Measurements from ENCODE around the gene SH3TC1.

SH3TC1 gene

GRCh38 chr4:8210616-8211015 is 11.5 kb downstream of the SH3TC1 start:
- H3K36me3 ChIP-seq (ENCODE audit: control insufficient read depth, insufficient read depth, low read length): no peaks in the 10 kb centered on the region
- H3K4me1 ChIP-seq (ENCODE audit: control insufficient read depth, insufficient read depth, low read length): peaks cover 12% of the 10 kb centered on the region
- H3K27ac ChIP-seq (ENCODE audit: low read depth, low read length): no peak overlapping the region
- H3K9me3 ChIP-seq (ENCODE audit: control insufficient read depth, insufficient read depth, low read depth, low read length): no peaks in the 10 kb centered on the region
- no peak overlapping the region for H3K9ac ChIP-seq (ENCODE audit: low read length)
- no peaks in the 10 kb centered on the region for H3K27me3 ChIP-seq (ENCODE audit: control insufficient read depth, insufficient read depth, low read length)
- H3K4me3 ChIP-seq (ENCODE audit: low read depth, low read length): no peak overlapping the region

- H3K9me3 ChIP-seq (ENCODE audit: control insufficient read depth, insufficient read depth, low read depth, low read length): no peaks in the 10 kb centered on the region
- H3K27me3 ChIP-seq (ENCODE audit: control insufficient read depth, insufficient read depth, low read length): no peaks in the 10 kb centered on the region
- no peaks in the 10 kb centered on the region for H3K36me3 ChIP-seq (ENCODE audit: control insufficient read depth, insufficient read depth, low read length)
- peaks cover 12% of the 10 kb centered on the region for H3K4me1 ChIP-seq (ENCODE audit: control insufficient read depth, insufficient read depth, low read length)
- no peak overlapping the region for H3K27ac ChIP-seq (ENCODE audit: low read depth, low read length)
- H3K9ac ChIP-seq (ENCODE audit: low read length): no peak overlapping the region
- H3K4me3 ChIP-seq (ENCODE audit: low read depth, low read length): no peak overlapping the region
Measured at GRCh38 chr4:8211251-8211650, 12.2 kb downstream of the SH3TC1 start.

GRCh38 chr4:8211737-8212581 is 12.9 kb downstream of the SH3TC1 start:
- H3K27me3 ChIP-seq (ENCODE audit: control insufficient read depth, insufficient read depth, low read length): no peaks in the 10 kb centered on the region
- H3K9ac ChIP-seq (ENCODE audit: low read length): no peak overlapping the region
- H3K27ac ChIP-seq (ENCODE audit: low read depth, low read length): no peak overlapping the region
- no peaks in the 10 kb centered on the region for H3K9me3 ChIP-seq (ENCODE audit: control insufficient read depth, insufficient read depth, low read depth, low read length)
- H3K36me3 ChIP-seq (ENCODE audit: control insufficient read depth, insufficient read depth, low read length): no peaks in the 10 kb centered on the region
- no peak overlapping the region for H3K4me3 ChIP-seq (ENCODE audit: low read depth, low read length)
- peaks cover 12% of the 10 kb centered on the region for H3K4me1 ChIP-seq (ENCODE audit: control insufficient read depth, insufficient read depth, low read length)

- Histone ChIP-seq H3K27me3 (ENCODE audit: control insufficient read depth, insufficient read depth, low read length) (no peaks in the 10 kb centered on the region), H3K9me3 (ENCODE audit: control insufficient read depth, insufficient read depth, low read depth, low read length) (no peaks in the 10 kb centered on the region), H3K4me3 (ENCODE audit: low read depth, low read length) (no peak overlapping the region), H3K4me1 (ENCODE audit: control insufficient read depth, insufficient read depth, low read length) (peaks cover 12% of the 10 kb centered on the region), H3K9ac (ENCODE audit: low read length) (no peak overlapping the region), H3K36me3 (ENCODE audit: control insufficient read depth, insufficient read depth, low read length) (no peaks in the 10 kb centered on the region), H3K27ac (ENCODE audit: low read depth, low read length) (no peak overlapping the region)
Measured at GRCh38 chr4:8212622-8213021, 13.5 kb downstream of the SH3TC1 start.

- no peak overlapping the region for H3K27ac ChIP-seq (ENCODE audit: low read depth, low read length)
- H3K9me3 ChIP-seq (ENCODE audit: control insufficient read depth, insufficient read depth, low read depth, low read length): no peaks in the 10 kb centered on the region
- no peak overlapping the region for H3K9ac ChIP-seq (ENCODE audit: low read length)
- no peak overlapping the region for H3K4me3 ChIP-seq (ENCODE audit: low read depth, low read length)
- peaks cover 12% of the 10 kb centered on the region for H3K4me1 ChIP-seq (ENCODE audit: control insufficient read depth, insufficient read depth, low read length)
- no peaks in the 10 kb centered on the region for H3K27me3 ChIP-seq (ENCODE audit: control insufficient read depth, insufficient read depth, low read length)
- no peaks in the 10 kb centered on the region for H3K36me3 ChIP-seq (ENCODE audit: control insufficient read depth, insufficient read depth, low read length)
Measured at GRCh38 chr4:8213121-8213520, 14.0 kb downstream of the SH3TC1 start.

GRCh38 chr4:8214136-8214535 is 15.0 kb downstream of the SH3TC1 start:
- peaks cover 11% of the 10 kb centered on the region for H3K4me1 ChIP-seq (ENCODE audit: control insufficient read depth, insufficient read depth, low read length)
- no peaks in the 10 kb centered on the region for H3K27me3 ChIP-seq (ENCODE audit: control insufficient read depth, insufficient read depth, low read length)
- H3K9ac ChIP-seq (ENCODE audit: low read length): no peak overlapping the region
- no peak overlapping the region for H3K4me3 ChIP-seq (ENCODE audit: low read depth, low read length)
- H3K27ac ChIP-seq (ENCODE audit: low read depth, low read length): no peak overlapping the region
- no peaks in the 10 kb centered on the region for H3K9me3 ChIP-seq (ENCODE audit: control insufficient read depth, insufficient read depth, low read depth, low read length)
- no peaks in the 10 kb centered on the region for H3K36me3 ChIP-seq (ENCODE audit: control insufficient read depth, insufficient read depth, low read length)

GRCh38 chr4:8215001-8215427 is 15.9 kb downstream of the SH3TC1 start:
- H3K4me1 ChIP-seq (ENCODE audit: control insufficient read depth, insufficient read depth, low read length): peaks cover 6% of the 10 kb centered on the region; the same call in 1 of the 2 replicates
- no peak overlapping the region for H3K27ac ChIP-seq (ENCODE audit: low read depth, low read length)
- no peaks in the 10 kb centered on the region for H3K9me3 ChIP-seq (ENCODE audit: control insufficient read depth, insufficient read depth, low read depth, low read length)
- H3K36me3 ChIP-seq (ENCODE audit: control insufficient read depth, insufficient read depth, low read length): no peaks in the 10 kb centered on the region
- no peaks in the 10 kb centered on the region for H3K27me3 ChIP-seq (ENCODE audit: control insufficient read depth, insufficient read depth, low read length)
- no peak overlapping the region for H3K9ac ChIP-seq (ENCODE audit: low read length)
- no peak overlapping the region for H3K4me3 ChIP-seq (ENCODE audit: low read depth, low read length)

- Histone ChIP-seq H3K4me1 (ENCODE audit: control insufficient read depth, insufficient read depth, low read length) (peaks cover 6% of the 10 kb centered on the region; the same call in 1 of the 2 replicates), H3K36me3 (ENCODE audit: control insufficient read depth, insufficient read depth, low read length) (no peaks in the 10 kb centered on the region), H3K9ac (ENCODE audit: low read length) (no peak overlapping the region), H3K9me3 (ENCODE audit: control insufficient read depth, insufficient read depth, low read depth, low read length) (no peaks in the 10 kb centered on the region), H3K27me3 (ENCODE audit: control insufficient read depth, insufficient read depth, low read length) (no peaks in the 10 kb centered on the region), H3K27ac (ENCODE audit: low read depth, low read length) (no peak overlapping the region), H3K4me3 (ENCODE audit: low read depth, low read length) (no peak overlapping the region)
Measured at GRCh38 chr4:8215641-8216442, 16.8 kb downstream of the SH3TC1 start.

- Histone ChIP-seq H3K4me1 (ENCODE audit: control insufficient read depth, insufficient read depth, low read length) (peaks cover 6% of the 10 kb centered on the region; the same call in 1 of the 2 replicates), H3K9ac (ENCODE audit: low read length) (no peak overlapping the region), H3K4me3 (ENCODE audit: low read depth, low read length) (no peak overlapping the region), H3K36me3 (ENCODE audit: control insufficient read depth, insufficient read depth, low read length) (no peaks in the 10 kb centered on the region), H3K27ac (ENCODE audit: low read depth, low read length) (no peak overlapping the region), H3K9me3 (ENCODE audit: control insufficient read depth, insufficient read depth, low read depth, low read length) (no peaks in the 10 kb centered on the region), H3K27me3 (ENCODE audit: control insufficient read depth, insufficient read depth, low read length) (no peaks in the 10 kb centered on the region)
Measured at GRCh38 chr4:8216443-8217245, 17.6 kb downstream of the SH3TC1 start.

GRCh38 chr4:8217246-8217511 is 18.1 kb downstream of the SH3TC1 start:
- H3K4me1 ChIP-seq (ENCODE audit: control insufficient read depth, insufficient read depth, low read length): peaks cover 6% of the 10 kb centered on the region; the same call in 1 of the 2 replicates
- no peak overlapping the region for H3K27ac ChIP-seq (ENCODE audit: low read depth, low read length)
- H3K27me3 ChIP-seq (ENCODE audit: control insufficient read depth, insufficient read depth, low read length): no peaks in the 10 kb centered on the region
- H3K9ac ChIP-seq (ENCODE audit: low read length): no peak overlapping the region
- no peak overlapping the region for H3K4me3 ChIP-seq (ENCODE audit: low read depth, low read length)
- H3K9me3 ChIP-seq (ENCODE audit: control insufficient read depth, insufficient read depth, low read depth, low read length): no peaks in the 10 kb centered on the region
- H3K36me3 ChIP-seq (ENCODE audit: control insufficient read depth, insufficient read depth, low read length): no peaks in the 10 kb centered on the region

All from HUES6 (cell line).